Kidney epithelial cell (primary cell): ENCODE measurements around the gene IRAK2. TPM values are rescaled to one million over a fixed set of nuclear protein-coding genes. Genes with fewer than 3 reads are reported as not detected.

ENCODE experiments used
- DNase-seq: peaks from one replicate; pipeline ENCODE4 v3.0.0-alpha.2; 2010; ENCODE audit warnings: low read depth
- H3K27me3 ChIP-seq: 2 replicates; pipeline ENCODE4 v1.6.0; 2011; ENCODE audit warnings: low read length; ENCODE audit not compliant: control insufficient read depth, insufficient read depth
- H3K36me3 ChIP-seq: 2 replicates; pipeline ENCODE4 v1.5.1; 2011; ENCODE audit warnings: low read length; ENCODE audit not compliant: control insufficient read depth, insufficient read depth
- H3K4me3 ChIP-seq: 2 replicates; pipeline ENCODE4 v1.5.1; 2011; ENCODE audit warnings: low read depth, mild to moderate bottlenecking, control low read depth, low read length
- CTCF ChIP-seq: IDR thresholded peaks from 2 replicates; pipeline ENCODE4 v1.5.1; 2011; ENCODE audit warnings: mild to moderate bottlenecking, moderate library complexity, low read length, control low read depth, inconsistent platforms; ENCODE audit not compliant: insufficient read depth, poor library complexity, severe bottlenecking
- total RNA-seq: library from RNA; depleted of rRNA; stranded (reverse); fragments of >200 nt; gene quantifications from 2 replicates; pipeline ENCODE4 v1.2.3, GENCODE V29; 2015

The IRAK2 gene
- total RNA-seq, 1 donor from 2014 or later: 65.5 TPM

GRCh38 chr3:10286133-10286524, 121.4 kb downstream of the IRAK2 start:
- Histone ChIP-seq H3K27me3 (no peaks in the 10 kb centered on the region), H3K36me3 (no peaks in the 10 kb centered on the region), H3K4me3 (no peak overlapping the region)
- DNase-seq: no peak
- no peak for TF ChIP-seq CTCF

DNA sequence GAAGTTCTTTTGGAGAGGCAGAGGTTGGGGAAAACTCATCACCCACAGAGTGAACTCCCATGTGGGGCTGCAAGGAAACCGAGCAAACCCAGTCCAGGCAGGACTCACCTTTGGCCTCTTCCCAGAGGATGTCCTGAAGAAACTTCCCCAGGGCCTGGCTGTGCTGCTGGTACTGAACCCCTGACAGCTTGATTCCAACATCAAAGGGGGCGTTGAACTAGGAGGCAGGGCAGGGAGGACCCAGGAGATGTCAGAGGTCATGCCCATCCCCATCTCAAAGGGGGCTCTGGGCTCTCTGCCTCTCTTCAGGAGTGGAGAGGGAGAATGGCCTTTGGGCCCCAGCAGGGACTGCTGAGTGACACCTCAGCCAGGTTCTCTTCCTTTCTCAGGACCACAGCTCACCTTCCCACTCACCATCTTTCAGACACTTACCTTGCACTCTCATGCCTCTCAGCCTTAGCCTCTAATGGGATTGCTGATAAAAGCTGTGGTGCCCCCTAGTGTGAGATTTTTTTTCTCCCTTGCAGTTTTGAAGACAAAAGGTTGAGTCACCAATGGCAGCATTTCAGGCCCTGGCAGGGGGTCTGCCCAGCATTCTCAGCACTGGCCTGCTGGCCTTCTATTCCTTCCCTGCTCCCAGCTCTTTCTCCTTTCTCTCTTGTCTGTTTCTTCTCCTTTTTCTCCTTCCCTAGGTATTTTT, 122.0 kb downstream of the IRAK2 start:
- Histone ChIP-seq H3K4me3 (no peak overlapping the region), H3K36me3 (no peaks in the 10 kb centered on the region), H3K27me3 (no peaks in the 10 kb centered on the region)
- TF ChIP-seq CTCF: no peak
- DNase-seq: no peak

- no peaks in the 10 kb centered on the region for H3K36me3 ChIP-seq
These were observed 123.3 kb downstream of the IRAK2 start for GRCh38 chr3:10287936-10288574.

DNA sequence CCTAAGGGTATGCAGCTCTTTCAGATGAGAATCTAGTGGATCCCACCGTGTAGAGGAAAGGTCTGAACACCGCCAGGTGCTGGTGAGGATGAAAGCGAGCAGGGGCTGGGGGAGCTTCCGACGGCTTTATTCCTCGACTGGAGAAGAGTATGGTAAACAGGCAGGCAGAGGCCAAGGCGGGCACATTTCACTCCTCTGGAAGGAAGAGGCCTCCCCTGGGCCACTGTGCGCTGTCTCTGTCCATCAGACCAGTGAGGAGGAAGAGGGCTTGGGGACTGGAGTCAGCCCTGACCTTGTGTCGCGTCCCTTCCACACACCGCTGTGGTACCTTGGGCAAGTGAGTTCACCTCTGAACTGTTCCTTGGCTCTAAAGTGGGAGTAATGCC, 123.8 kb downstream of the IRAK2 start:
- H3K36me3 ChIP-seq: no peaks in the 10 kb centered on the region
- H3K4me3 ChIP-seq: no peak overlapping the region
- no peaks in the 10 kb centered on the region for H3K27me3 ChIP-seq
- no peak for TF ChIP-seq CTCF
- no peak for DNase-seq

More at GRCh38 chr3:10287936-10288574, 123.3 kb downstream of the IRAK2 start:
- no peak for DNase-seq
- H3K4me3 ChIP-seq: no peak overlapping the region
- H3K27me3 ChIP-seq: no peaks in the 10 kb centered on the region
- no peak for TF ChIP-seq CTCF

DNA sequence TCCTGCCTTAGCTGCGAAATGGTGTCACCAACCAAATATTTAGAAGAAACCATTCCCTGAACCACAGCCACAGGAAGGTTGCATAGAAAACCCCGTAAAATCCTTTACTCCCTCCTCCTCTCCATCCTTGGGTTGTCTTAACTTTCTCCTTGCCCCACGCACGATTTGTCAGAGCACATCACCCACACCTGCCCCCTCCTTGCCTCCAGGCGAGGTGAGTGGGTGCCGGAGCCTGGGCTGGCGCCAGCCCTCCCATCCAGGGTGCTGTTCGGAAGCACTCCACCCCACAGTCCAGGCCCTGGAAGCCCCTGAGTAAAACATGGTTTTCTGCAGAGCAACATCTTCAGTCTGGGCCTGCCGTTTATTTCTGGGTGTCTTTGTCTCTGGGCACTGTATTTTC, 124.4 kb downstream of the IRAK2 start:
- no peak for DNase-seq
- H3K27me3 ChIP-seq: no peaks in the 10 kb centered on the region
- H3K36me3 ChIP-seq: no peaks in the 10 kb centered on the region
- TF ChIP-seq CTCF: no peak
- H3K4me3 ChIP-seq: no peak overlapping the region
